ENCODE data around the gene CMTM6. TPM values are rescaled to one million over a fixed set of nuclear protein-coding genes. Genes with fewer than 3 reads are reported as not detected.
"Not testable (repeated sequence)": the region's sequence is repeated elsewhere in the genome, so short reads cannot be mapped to it uniquely, and the experiment has no call there.

The CMTM6 gene
- total RNA-seq, 4 donors from 2014 or later: 36.0 to 131 (median 110) TPM

- Histone ChIP-seq H3K4me3 (peak overlapping the region; percentile 45), H3K36me3 (no peaks in the 10 kb centered on the region), H3K9me3 (no peaks in the 10 kb centered on the region), H3K4me1 (peaks cover 19% of the 10 kb centered on the region), H3K27ac (no peak overlapping the region), H3K27me3 (no peaks in the 10 kb centered on the region)
- 20% methylated on average over 41 of the region's 41 CpGs for WGBS
- no peak for TF ChIP-seq EP300 (IDR thresholded peaks at IDR 0.05)
- TF ChIP-seq CTCF (IDR thresholded peaks at IDR 0.05): peak; percentile 90 to 98
- TF ChIP-seq POLR2AphosphoS5 (IDR thresholded peaks at IDR 0.05): peak in 1 of 3 donors; percentile 9
- peak in 1 of 2 donors; percentile 71 for DNase-seq (ENCODE audit: low spot score in 2 of 2)
Observed at GRCh38 chr3:32467333-32468070, 35.1 kb downstream of the CMTM6 start.

DNA sequence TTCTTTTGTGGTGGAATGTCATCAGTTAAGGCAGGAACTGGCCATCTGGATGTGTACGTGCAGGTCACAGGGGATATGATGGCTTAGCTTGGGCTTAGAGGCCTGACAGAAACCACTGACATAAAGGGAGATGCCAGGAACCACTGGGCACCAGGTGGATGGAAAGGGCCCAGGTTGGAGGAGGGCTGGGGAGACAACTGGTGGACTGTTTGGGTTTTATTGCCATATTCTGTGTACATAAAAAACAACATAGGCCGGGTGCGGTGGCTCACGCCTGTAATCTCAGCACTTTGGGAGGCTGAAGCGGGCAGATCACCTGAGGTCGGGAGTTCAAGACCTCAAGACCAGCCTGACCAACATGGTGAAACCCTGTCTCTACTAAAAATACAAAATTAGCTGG is 35.8 kb downstream of the CMTM6 start:
- H3K4me3 ChIP-seq; H3K9me3 ChIP-seq; H3K27me3 ChIP-seq; H3K36me3 ChIP-seq; H3K27ac ChIP-seq; DNase-seq (ENCODE audit: low spot score in 2 of 2): not testable (repeated sequence)
- H3K4me1 ChIP-seq: peaks cover 19% of the 10 kb centered on the region
- WGBS: 91% methylated on average over 6 of the region's 6 CpGs

GRCh38 chr3:32464726-32465125 is 37.9 kb downstream of the CMTM6 start:
- DNase-seq (ENCODE audit: low spot score in 2 of 2); H3K36me3 ChIP-seq; H3K9me3 ChIP-seq; H3K27me3 ChIP-seq; H3K27ac ChIP-seq; H3K4me3 ChIP-seq: not testable (repeated sequence)
- WGBS: 98% methylated on average over 7 of the region's 7 CpGs
- H3K4me1 ChIP-seq: peaks cover 26% of the 10 kb centered on the region

- H3K27me3 ChIP-seq: not testable (repeated sequence)
- WGBS: 86% methylated on average over 7 of the region's 7 CpGs
Observed at GRCh38 chr3:32463415-32463814, 39.2 kb downstream of the CMTM6 start.

GRCh38 chr3:32462191-32462986 is 40.3 kb downstream of the CMTM6 start:
- not testable (repeated sequence) for DNase-seq (ENCODE audit: low spot score in 2 of 2); H3K9me3 ChIP-seq; H3K4me3 ChIP-seq; H3K27me3 ChIP-seq; H3K27ac ChIP-seq; H3K36me3 ChIP-seq
- WGBS: 79% methylated on average over 8 of the region's 9 CpGs
- peaks cover 11% of the 10 kb centered on the region for H3K4me1 ChIP-seq

More at GRCh38 chr3:32463415-32463814, 39.2 kb downstream of the CMTM6 start:
- not testable (repeated sequence) for H3K27ac ChIP-seq; DNase-seq (ENCODE audit: low spot score in 2 of 2); H3K9me3 ChIP-seq; H3K36me3 ChIP-seq; H3K4me3 ChIP-seq
- H3K4me1 ChIP-seq: peaks cover 21% of the 10 kb centered on the region

GRCh38 chr3:32460817-32461496 is 41.7 kb downstream of the CMTM6 start:
- H3K27ac ChIP-seq; H3K4me3 ChIP-seq; H3K9me3 ChIP-seq; DNase-seq (ENCODE audit: low spot score in 2 of 2); H3K27me3 ChIP-seq; H3K36me3 ChIP-seq; H3K4me1 ChIP-seq: not testable (repeated sequence)
- whole genome bisulfite sequencing: 83% methylated on average over 10 of the region's 10 CpGs

- Histone ChIP-seq H3K9me3 (no peaks in the 10 kb centered on the region), H3K27ac (no peak overlapping the region), H3K36me3 (peaks cover 4% of the 10 kb centered on the region), H3K27me3 (no peaks in the 10 kb centered on the region), H3K4me1 (peaks cover 10% of the 10 kb centered on the region), H3K4me3 (no peak overlapping the region)
- 55% methylated on average over 14 of the region's 15 CpGs for WGBS
- DNase-seq (ENCODE audit: low spot score in 2 of 2): no peak
- no peak for TF ChIP-seq POLR2AphosphoS5 (IDR thresholded peaks at IDR 0.05)
- no peak for TF ChIP-seq CTCF (IDR thresholded peaks at IDR 0.05)
- no peak for TF ChIP-seq POLR2A (IDR thresholded peaks at IDR 0.05)
- TF ChIP-seq EP300 (IDR thresholded peaks at IDR 0.05): no peak
Observed at GRCh38 chr3:32460031-32460749, 42.5 kb downstream of the CMTM6 start.
